SU-DHL-6 (cell line): Measurements from ENCODE around the gene CAP2.

ENCODE experiments used
- H2AFZ ChIP-seq: fragments of 200-600 bp; sonication (generic); 2 replicates; pipeline ENCODE4 v1.6.1; 2014; ENCODE audit warnings: low read depth, mild to moderate bottlenecking, moderate library complexity, mixed read lengths, antibody characterized with exemption, low read length; ENCODE audit not compliant: severe bottlenecking
- H3F3A ChIP-seq: fragments of 200-600 bp; shearing (Covaris generic); 2 replicates; pipeline ENCODE4 v1.6.0; 2016; ENCODE audit warnings: antibody characterized with exemption, mild to moderate bottlenecking; ENCODE audit not compliant: insufficient read depth
- H3K27ac ChIP-seq: fragments of 200-600 bp; sonication (generic); 2 replicates; pipeline ENCODE4 v1.5.1; 2016; ENCODE audit warnings: low read depth, mild to moderate bottlenecking, low read length, moderate library complexity, mixed read lengths
- H3K27me3 ChIP-seq: fragments of 200-600 bp; sonication (generic), shearing (Covaris generic); 2 replicates; pipeline ENCODE4 v1.6.0; 2014; ENCODE audit warnings: mild to moderate bottlenecking, low read length
- H3K36me3 ChIP-seq: fragments of 200-600 bp; sonication (generic); 2 replicates; pipeline ENCODE4 v1.6.1; 2014; ENCODE audit warnings: mild to moderate bottlenecking, low read length, mixed read lengths
- H3K4me2 ChIP-seq: fragments of 300-600, 200-600 bp; shearing (Covaris generic), sonication (generic); 2 replicates; pipeline ENCODE4 v1.6.0; 2014; ENCODE audit warnings: low read length, low read depth, mild to moderate bottlenecking; ENCODE audit not compliant: poor library complexity, severe bottlenecking
- H3K4me3 ChIP-seq: fragments of 200-600 bp; sonication (generic); 2 replicates; pipeline ENCODE4 v1.5.1; 2014; ENCODE audit warnings: antibody characterized with exemption, low read length, mild to moderate bottlenecking, mixed read lengths; ENCODE audit not compliant: insufficient read depth, poor library complexity, severe bottlenecking
- H3K79me2 ChIP-seq: fragments of 200-600 bp; sonication (generic); 2 replicates; pipeline ENCODE4 v1.6.1; 2014; ENCODE audit warnings: mild to moderate bottlenecking, low read length, moderate library complexity; ENCODE audit not compliant: insufficient read depth
- H3K9ac ChIP-seq: fragments of 200-600 bp; sonication (generic); 2 replicates; pipeline ENCODE4 v1.7.0; 2014; ENCODE audit warnings: mild to moderate bottlenecking, low read length
- H3K9me2 ChIP-seq: fragments of 200-600 bp; sonication (generic); replicated peaks from 2 replicates; pipeline ENCODE4 v1.6.1; 2014; ENCODE audit warnings: low read length; ENCODE audit not compliant: insufficient read depth
- H3K9me3 ChIP-seq: fragments of 200-600 bp; sonication (generic); 2 replicates; pipeline ENCODE4 v1.6.1; 2014; ENCODE audit warnings: low read length, mixed read lengths; ENCODE audit not compliant: insufficient read depth
- H4K20me1 ChIP-seq: fragments of 200-600 bp; sonication (generic); 2 replicates; pipeline ENCODE4 v1.6.1; 2014; ENCODE audit warnings: low read depth, mild to moderate bottlenecking, antibody characterized with exemption, low read length, moderate library complexity, mixed read lengths
- EZH2phosphoT487 ChIP-seq: fragments of 200-600 bp; sonication (generic), shearing (Covaris generic); conservative IDR thresholded peaks from 2 replicates; pipeline ENCODE4 v1.6.1; 2018; ENCODE audit warnings: mild to moderate bottlenecking, antibody characterized with exemption, low read length, moderate library complexity, mixed read lengths
- TF ChIP-seq, protein P1 (sequence below): fragments of 200-600 bp; sonication (generic); IDR thresholded peaks from one replicate; pipeline ENCODE4 v1.5.1; 2017; ENCODE audit warnings: antibody characterized with exemption, mild to moderate bottlenecking, low read length, moderate library complexity; ENCODE audit not compliant: insufficient read depth, poor library complexity, severe bottlenecking

Gene CAP2

DNA sequence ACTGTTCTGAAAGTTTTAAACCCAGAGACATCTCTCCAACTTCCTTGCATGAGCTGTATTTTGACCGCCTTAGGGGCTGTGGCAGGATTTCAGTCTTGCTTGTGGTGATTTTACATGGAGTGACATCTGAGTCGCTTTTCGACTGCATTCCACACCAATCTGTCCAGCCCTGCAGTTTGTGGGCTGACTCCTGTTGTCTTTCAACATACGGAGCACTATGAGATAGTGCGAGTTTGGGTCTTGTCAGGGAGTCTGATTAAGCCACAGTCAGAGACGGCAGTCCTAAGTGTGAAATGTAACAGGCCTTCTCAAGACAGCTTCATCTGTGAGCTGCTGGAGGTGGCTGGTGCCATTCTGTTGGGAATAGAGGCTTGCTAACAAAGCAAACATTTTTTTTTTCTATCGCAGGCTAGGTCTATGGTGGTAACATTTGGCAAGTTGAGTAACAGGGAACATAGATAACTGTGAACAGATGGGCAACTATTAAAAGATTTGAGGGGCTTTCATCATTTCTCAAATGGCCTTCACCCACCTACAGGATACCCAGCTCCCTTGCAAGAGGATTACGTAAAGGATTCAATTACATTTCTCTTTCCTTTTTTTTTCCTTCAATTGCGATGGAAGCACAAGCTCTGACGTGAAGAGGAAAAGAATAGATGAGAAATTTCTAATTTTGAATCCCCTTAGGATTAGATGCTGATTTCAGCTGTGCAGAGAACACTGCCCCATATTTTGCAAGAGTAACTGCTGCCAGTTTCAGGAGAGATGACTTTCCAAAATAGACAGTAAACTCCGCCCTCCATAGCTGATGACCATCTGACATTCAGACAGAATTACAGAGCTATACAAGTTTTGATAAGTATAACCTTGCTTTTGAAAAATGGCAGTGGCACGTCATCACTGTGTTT is 25.1 kb downstream of the CAP2 start:
- no peak overlapping the region for H3K9ac ChIP-seq
- no peaks in the 10 kb centered on the region for H3K79me2 ChIP-seq
- no peak overlapping the region for H3K27ac ChIP-seq
- no peaks in the 10 kb centered on the region for H3K27me3 ChIP-seq
- no peaks in the 10 kb centered on the region for H3K9me2 ChIP-seq
- H2AFZ ChIP-seq, result no peak overlapping the region
- H3K36me3 ChIP-seq, result no peaks in the 10 kb centered on the region
- H3K4me3 ChIP-seq, result no peak overlapping the region
- H4K20me1 ChIP-seq, result no peaks in the 10 kb centered on the region
- no peak for TF ChIP-seq EZH2phosphoT487
- no peak overlapping the region for H3K4me2 ChIP-seq
- no peaks in the 10 kb centered on the region for H3K9me3 ChIP-seq
- no peaks in the 10 kb centered on the region for H3F3A ChIP-seq

DNA sequence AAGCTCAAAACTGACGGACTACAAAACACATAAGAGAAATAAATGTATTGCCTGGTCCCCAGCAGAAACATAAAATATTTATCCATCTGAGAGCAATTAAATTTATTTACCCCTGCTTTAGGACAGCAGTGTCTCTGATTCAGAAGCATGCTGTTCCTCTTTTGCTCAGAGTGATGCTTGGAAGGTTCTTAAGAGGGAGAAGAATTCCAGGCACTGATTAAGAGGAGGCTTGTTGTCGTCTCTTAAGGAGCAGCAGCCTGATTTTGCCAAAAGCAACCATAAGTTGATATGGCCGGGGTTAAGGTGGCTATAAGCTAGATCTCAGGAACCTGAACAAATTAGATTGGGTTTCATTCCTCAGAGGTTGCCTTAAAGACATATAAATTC is 25.8 kb downstream of the CAP2 start:
- Histone ChIP-seq H3K36me3 (no peaks in the 10 kb centered on the region), H3K9me3 (no peaks in the 10 kb centered on the region), H3K79me2 (no peaks in the 10 kb centered on the region), H3F3A (no peaks in the 10 kb centered on the region), H3K27ac (no peak overlapping the region), H4K20me1 (no peaks in the 10 kb centered on the region), H3K4me2 (no peak overlapping the region), H3K27me3 (no peaks in the 10 kb centered on the region), H2AFZ (no peak overlapping the region), H3K9ac (no peak overlapping the region), H3K9me2 (no peaks in the 10 kb centered on the region), H3K4me3 (no peak overlapping the region)
- TF ChIP-seq, protein P1, sequence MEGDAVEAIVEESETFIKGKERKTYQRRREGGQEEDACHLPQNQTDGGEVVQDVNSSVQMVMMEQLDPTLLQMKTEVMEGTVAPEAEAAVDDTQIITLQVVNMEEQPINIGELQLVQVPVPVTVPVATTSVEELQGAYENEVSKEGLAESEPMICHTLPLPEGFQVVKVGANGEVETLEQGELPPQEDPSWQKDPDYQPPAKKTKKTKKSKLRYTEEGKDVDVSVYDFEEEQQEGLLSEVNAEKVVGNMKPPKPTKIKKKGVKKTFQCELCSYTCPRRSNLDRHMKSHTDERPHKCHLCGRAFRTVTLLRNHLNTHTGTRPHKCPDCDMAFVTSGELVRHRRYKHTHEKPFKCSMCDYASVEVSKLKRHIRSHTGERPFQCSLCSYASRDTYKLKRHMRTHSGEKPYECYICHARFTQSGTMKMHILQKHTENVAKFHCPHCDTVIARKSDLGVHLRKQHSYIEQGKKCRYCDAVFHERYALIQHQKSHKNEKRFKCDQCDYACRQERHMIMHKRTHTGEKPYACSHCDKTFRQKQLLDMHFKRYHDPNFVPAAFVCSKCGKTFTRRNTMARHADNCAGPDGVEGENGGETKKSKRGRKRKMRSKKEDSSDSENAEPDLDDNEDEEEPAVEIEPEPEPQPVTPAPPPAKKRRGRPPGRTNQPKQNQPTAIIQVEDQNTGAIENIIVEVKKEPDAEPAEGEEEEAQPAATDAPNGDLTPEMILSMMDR, result no peak
- TF ChIP-seq EZH2phosphoT487, result no peak

DNA sequence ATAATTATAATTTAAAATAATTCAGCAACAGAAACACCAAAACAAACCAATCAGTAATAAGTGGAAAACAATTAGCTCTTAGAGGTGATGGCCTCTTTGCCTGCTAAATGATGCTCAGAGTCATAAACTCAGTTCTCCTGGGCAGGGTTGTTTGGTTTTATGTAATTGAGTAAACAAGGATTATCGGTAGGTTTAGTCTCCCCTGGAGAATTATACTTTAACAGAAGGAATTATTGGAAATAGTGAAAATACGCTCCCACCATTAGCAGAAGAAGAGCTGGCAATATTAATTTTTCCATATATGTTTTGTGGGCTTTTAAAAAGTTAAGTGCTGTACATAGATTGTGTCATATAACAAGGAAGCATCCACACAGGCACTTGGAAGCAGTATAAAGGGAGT is 27.0 kb downstream of the CAP2 start:
- H3F3A ChIP-seq, result no peaks in the 10 kb centered on the region
- TF ChIP-seq EZH2phosphoT487, result no peak
- no peaks in the 10 kb centered on the region for H3K79me2 ChIP-seq
- H3K27me3 ChIP-seq, result no peaks in the 10 kb centered on the region
- H3K27ac ChIP-seq, result no peak overlapping the region
- H3K36me3 ChIP-seq, result no peaks in the 10 kb centered on the region
- no peak overlapping the region for H3K4me3 ChIP-seq
- H4K20me1 ChIP-seq, result no peaks in the 10 kb centered on the region
- H3K4me2 ChIP-seq, result no peak overlapping the region
- H3K9ac ChIP-seq, result no peak overlapping the region
- H2AFZ ChIP-seq, result no peak overlapping the region
- H3K9me2 ChIP-seq, result no peaks in the 10 kb centered on the region
- H3K9me3 ChIP-seq, result no peaks in the 10 kb centered on the region

DNA sequence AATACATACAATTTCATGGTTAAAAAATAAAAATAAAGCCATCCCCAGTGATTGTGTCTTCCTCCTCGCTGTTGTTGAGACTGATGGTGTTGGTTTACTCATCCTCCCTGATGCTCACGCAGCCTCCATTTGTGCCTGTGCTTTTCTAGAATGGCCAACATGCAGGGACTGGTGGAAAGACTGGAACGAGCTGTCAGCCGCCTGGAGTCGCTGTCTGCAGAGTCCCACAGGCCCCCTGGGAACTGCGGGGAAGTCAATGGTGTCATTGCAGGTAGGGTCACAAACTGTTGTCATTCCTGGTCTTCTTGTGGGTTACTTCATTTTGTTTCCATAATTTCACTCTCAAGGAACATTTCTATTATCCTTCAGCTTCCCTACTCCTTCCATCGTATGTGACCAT is 28.0 kb downstream of the CAP2 start:
- H3K27me3 ChIP-seq, result no peaks in the 10 kb centered on the region
- no peak overlapping the region for H2AFZ ChIP-seq
- no peaks in the 10 kb centered on the region for H3K79me2 ChIP-seq
- no peaks in the 10 kb centered on the region for H4K20me1 ChIP-seq
- H3K9me2 ChIP-seq, result no peaks in the 10 kb centered on the region
- H3K4me3 ChIP-seq, result no peak overlapping the region
- H3K36me3 ChIP-seq, result no peaks in the 10 kb centered on the region
- H3K9me3 ChIP-seq, result no peaks in the 10 kb centered on the region
- H3F3A ChIP-seq, result no peaks in the 10 kb centered on the region
- H3K4me2 ChIP-seq, result no peak overlapping the region
- H3K27ac ChIP-seq, result no peak overlapping the region
- TF ChIP-seq EZH2phosphoT487, result no peak
- TF ChIP-seq, protein P1, result no peak
- H3K9ac ChIP-seq, result no peak overlapping the region
